CD4-positive, alpha-beta T cell treated with Interleukin-21 for 1 hour (primary cell): Measurements from ENCODE around the gene PCSK5.
"Not testable (repeated sequence)": the region's sequence is repeated elsewhere in the genome, so short reads cannot be mapped to it uniquely, and the experiment has no call there.

Source experiments
- DNase-seq: peaks from one replicate; pipeline ENCODE4 v3.0.0-alpha.2; 2020

The PCSK5 gene

DNA sequence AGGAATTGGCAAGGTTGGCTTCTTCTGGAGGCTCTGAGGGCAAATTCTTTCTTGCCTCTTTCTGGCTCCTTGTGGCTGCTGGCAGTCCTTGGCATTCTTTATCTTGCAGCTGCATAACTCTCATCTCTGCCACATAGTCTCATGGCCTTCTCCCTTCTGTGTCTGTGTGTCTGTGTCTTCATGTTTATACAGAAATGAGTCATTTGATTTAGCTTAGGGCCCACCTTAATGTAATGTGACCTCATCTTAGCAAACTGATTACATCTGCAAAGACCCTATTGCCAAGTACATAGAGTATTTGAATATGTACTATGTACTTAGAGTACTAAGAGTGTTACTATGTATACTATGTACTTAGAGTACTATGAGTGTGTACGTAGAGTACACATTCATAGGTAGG is 381.3 kb downstream of the PCSK5 start:
- no peak for DNase-seq

DNA sequence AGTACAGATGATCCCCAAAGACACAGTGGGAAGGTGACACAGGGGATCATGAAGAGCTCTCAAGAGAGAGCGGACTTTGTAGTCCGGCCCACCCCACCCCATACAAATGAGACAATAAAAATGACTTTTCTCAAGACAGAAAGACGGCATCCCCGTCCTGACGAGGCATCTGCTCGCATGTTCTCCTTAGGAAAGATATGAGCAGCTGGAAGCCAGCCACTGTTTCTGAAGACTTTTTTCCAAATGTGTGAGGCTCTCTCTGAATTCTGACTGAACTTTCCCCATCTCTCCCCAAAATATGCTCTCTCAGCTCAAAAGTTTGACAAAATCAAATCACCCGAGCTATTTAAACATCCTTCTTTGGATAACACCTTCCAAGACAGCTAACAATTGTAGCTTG is 398.6 kb downstream of the PCSK5 start:
- DNase-seq: no peak

DNA sequence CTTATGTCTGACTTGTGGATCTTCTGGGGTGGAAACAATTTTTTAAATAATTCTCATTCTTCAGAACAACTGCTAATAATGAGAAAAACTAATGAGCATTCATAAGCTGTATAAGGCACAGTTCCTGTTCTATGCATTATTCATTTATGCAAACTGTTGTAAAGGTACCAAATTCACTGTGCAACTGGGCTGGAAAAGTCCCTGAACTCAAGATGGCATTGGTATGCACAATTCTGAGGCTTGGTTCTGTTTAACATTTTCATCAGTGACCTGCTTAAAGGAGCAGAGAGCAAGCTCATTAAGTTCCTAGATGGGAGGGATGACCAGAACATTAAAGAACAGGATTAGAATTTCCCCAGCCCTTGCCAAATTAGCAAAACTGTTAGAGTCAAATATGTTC is 399.2 kb downstream of the PCSK5 start:
- no peak for DNase-seq

DNA sequence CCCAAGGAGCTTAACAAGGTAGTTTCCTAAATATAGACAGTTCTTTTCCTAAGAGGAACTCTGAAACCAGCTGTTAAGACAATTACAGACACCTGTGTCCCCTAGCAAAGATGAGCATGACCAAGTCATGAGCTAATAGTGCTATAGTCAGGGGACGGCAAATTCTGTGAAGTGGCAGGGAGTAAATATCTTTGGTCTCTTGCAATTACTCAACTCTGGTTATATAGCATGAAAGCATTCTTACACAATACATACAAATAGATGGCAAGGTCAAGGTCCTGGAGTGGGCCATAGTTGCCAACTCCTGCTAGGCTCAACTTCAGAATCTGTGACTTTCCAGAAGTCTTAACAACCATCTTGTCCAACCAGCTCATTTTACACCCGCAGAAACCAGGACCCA is 400.1 kb downstream of the PCSK5 start:
- no peak for DNase-seq

DNA sequence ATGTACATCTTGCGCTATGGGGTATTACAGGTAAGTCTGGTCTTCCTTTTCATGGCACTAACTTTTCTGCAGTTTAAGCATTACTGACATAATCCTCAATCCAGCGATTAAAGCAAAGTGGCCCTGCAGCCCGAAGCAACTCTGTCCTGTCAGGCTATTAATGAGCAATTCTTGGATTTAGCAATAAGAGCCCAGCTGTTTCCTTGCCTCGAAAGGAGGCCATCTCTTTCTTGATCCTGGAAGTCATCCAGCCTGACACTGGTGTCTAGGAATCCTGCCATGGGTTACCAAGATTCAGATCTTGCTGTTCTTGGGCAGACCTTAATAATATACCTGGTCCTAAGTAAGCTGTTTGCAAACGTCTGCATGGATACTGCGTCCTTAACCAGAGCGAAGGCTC is 401.8 kb downstream of the PCSK5 start:
- DNase-seq: no peak

DNA sequence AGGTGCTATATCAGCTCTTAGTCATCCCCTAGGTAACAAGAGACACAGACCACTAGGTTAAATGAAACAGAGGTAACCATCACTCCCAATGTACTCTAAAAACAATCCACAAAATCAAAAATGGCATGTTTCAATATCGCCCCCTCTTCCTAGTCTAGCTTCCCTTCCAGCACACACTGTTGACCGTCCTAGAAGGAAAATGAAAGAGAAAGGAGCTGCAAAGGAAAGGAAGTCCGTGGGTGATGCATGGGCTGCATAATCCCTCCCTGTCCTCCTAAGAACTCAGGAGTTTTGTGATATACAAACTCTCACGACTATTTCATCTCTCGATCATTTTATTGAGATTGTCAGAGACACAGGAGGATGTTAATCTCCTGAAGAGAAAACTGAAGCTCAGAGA is 402.2 kb downstream of the PCSK5 start:
- DNase-seq: no peak

DNA sequence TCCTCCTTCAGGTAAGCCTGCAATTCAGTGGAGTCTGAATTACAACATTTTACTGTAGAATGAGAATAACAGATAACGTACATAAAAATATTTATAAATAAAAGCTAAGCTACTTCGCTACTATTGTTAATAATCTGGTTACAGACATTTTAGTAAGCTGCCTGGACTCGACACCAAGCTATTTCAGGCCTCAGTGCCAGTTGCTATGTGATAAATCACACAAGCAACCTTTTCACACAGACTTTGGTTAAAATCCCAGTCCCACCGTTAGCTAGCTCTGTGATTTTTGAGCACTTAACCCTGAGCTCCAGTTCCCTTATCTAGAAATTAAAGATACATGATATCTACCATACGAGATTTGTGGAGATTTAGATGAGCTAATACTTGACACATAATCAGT is 403.8 kb downstream of the PCSK5 start:
- DNase-seq: no peak

DNA sequence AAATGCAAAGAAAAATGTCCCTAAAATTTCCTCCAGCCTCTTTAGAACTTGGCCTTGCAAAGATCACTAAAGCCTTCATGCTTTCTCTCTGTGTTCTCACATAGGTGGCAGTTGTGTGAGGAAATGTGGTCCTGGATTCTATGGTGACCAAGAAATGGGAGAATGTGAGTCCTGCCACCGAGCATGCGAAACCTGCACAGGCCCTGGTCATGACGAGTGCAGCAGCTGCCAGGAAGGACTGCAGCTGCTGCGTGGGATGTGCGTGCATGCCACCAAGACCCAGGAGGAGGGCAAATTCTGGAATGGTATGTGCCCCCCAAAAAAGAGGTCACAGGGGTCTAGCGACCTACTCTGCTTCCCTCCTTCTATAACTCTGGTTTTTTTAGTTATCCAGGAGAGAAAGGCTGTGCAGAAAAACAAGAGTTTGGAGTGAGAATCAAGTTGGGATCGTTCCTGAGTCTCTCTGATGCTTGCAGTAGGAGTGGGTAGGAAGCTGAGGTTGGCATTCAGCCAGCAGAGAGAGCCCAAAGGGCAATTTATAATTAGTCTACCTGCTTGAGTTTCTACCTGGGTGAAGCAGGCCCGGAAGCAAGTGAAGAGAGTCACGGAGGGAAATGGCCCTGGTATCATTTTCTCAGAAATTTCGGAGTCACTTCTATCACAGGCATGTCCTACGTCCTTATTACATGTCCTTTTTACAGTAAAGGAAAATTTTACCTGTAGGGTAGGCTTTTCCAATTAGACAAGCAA is 406.3 kb downstream of the PCSK5 start:
- no peak for DNase-seq

DNA sequence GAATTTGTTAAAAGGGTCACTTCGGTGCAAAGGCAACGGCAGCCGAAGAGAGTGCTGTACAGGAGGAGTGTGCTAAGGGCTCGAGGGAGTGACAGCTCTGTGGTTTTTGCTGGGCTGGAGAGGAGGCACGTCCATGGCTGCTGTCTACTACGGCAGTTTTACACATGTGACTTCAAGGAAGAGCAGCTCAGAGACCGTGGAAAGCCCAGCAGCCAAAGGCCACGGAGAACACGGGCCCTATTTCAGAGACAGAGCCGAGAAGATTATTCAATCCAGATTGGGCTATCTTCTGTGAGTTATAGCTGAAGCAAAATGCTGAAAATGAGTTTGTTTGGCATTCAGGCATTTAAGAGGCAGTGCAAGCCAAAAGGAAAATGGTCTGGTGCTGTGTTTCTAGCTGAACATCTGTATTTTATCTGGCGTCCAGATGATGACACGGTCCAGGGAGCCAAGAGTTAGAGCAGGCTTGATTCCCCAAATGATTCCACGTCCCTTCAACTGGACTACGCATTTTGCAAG is 407.3 kb downstream of the PCSK5 start:
- no peak for DNase-seq

DNA sequence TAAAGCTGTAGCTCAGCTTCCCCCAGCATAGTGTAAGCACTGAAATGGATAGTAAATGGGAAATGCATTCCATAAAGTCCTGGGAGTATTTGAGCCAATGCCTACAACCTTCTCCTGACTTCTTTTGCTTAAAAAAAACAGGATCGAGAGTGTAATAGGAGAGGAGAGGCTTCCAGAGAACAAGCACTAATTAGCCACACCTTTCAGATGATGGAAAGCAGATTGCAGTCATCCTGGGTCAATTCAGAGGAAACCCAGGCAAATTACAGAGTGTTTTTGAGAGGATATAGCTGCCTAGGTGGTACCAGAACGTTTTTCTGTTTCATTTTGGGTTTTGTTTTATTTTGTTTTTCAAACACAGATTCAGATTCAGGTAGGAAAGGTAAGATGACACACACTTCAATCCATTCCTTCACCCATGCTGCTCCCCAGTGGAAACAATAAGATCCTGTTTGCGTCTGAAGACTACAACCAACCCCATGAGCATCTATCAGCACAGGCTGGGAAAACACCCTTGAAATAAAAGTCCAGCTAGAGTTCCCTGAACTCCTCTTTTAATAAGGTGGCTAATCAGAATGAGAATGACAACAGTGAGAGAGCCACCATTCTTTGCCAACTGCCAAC is 408.2 kb downstream of the PCSK5 start:
- DNase-seq: no peak

DNA sequence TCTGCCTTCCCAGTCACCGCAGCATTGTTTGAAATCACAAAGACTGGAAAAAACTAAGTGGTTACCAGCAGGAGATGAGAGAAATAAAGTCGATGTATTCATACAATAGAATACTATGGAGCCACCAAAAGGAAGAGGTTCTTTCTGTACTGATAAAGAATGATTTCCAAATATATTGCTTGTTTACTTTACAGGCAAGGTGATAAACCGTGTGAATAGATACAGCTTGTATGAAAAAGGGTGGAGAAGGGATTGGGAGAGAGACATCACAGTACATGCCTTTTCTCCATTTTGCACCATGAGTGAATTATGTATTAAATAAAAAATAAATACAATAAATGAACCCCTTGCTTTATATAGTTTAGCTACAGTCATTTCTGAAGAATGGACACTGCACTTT is 412.1 kb downstream of the PCSK5 start:
- DNase-seq: no peak

DNA sequence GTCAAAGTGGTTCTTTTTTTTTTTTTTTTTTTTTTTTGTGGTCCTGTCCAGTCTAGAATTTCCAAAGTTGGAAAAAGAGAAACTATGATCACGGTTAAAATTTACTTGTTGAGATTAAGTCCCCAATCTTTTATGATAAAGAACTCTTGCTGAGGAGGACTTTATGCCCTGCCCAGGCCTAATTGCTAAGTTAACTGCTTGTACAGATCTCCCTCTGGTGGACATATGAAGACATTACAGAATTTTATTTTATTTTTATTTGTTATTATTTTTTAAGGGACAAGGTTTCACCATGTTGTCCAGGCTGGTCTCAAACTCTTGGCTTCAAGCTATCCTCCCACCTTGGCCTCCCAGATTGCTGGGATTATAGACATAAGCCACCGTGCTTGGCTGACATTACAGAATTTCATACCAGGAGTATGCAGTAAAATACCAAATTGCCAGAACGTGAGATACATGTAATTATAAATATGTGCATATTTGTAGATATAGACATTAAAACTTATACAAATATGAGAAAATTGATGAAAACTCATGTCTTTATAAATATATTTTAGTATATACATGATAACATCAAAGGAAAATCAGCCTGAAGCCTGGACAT is 412.6 kb downstream of the PCSK5 start:
- DNase-seq: peak; percentile 38

DNA sequence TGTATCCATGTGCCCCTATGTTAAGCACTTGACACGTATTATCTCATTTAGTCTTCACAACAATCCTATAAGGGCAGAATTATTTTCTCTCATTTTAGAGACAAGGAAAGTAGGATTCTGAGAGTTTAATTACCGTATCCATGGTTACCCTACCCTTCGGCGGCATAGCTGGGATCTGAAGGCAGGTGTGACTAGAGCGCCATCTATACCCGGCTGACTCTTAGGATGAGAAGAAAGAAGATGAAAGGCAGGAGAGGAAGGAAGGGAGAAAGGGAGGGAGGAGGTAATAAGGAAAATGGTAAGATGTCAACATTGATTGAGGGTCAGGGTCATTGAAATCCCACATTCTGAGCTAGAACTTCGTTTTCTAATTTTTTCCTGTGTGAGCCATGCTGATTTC is 416.6 kb downstream of the PCSK5 start:
- not testable (repeated sequence) for DNase-seq

DNA sequence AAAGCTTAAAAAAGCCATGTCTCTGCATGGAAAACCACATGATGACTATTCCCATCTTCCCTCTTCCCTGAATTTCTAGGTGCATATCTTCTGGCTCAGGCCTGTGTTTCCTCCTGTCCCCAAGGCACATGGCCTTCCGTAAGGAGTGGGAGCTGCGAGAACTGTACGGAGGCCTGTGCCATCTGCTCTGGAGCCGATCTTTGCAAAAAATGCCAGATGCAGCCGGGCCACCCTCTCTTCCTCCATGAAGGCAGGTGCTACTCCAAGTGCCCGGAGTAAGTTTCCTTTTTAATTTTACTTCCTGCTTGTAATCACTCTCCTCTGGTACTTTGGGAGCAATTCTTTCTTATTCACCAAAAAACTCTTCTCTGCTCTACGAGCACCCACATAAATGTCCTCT is 420.1 kb downstream of the PCSK5 start:
- no peak for DNase-seq

DNA sequence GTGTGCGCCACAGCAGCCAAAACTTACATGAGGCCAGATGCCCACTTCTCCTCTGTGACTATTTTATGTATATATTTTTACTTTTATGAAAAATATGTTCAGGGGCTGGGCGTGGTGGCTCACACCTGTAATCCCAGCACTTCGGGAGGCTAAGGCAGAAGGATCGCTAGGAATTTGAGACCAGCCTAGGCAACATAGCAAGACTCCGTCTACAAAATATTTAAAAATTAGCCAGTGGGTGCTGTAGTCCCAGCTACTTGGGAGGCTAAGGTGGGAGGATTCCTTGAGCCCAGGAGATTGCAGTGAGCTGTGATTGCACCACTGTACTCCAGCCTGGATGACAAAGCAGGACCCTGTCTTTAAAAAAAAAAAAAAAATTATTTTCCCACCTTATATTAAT is 420.5 kb downstream of the PCSK5 start:
- no peak for DNase-seq

DNA sequence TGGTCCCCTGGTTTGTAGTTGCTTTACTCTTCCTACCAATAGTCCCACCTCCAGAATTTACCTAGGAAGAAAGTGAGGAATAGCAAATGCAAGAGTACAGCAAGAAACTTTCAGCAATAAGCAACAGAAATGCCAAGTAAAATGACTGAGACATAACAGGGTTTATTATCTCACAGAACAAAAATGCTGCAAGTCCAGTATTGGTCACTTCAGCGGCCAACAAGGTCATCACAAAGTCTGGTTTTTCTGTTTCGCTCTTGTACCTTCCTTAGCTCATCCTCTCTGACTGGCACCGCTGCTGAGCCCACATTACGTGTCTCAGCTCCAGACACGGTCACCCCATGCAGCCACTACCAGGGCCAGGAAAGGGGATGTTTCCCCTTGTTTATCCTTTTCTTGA is 421.1 kb downstream of the PCSK5 start:
- no peak for DNase-seq

DNA sequence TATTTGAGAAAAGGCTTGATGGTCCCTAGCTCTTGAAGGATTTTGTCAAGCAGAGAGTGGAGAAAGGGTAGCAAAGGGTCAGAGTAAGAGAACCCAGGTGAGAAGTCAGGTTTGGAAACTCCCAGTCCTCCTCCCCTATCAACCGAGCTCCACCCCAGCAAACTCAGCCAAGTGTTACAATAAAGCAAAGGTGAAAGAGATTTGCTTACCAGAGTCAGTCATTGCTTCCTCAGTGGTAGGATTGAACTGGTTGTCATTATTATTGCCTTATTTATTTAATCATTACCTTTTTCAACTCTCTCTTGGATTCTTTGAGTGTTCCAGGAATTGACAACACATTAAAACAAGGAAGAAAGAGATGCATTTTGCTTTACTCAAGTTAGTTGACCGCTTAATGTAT is 423.3 kb downstream of the PCSK5 start:
- no peak for DNase-seq

DNA sequence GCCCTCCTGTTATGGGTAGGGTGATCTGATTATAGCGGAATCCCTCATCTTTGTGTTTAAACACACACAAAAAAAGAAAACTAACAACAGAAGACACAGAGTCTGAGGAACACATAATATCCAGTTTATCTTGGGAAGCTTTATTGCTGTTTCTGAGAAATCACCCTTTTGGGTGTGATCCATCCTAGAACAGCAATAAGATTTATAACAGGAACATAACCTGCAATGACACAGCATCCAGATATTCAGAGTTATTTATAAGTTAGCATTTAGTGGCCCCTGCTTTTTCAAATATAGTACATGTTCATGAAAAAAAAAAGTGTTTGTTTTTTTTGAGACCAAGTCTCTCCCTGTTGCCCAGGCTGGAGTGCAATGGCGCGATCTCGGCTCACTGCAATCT is 423.8 kb downstream of the PCSK5 start:
- DNase-seq: no peak

DNA sequence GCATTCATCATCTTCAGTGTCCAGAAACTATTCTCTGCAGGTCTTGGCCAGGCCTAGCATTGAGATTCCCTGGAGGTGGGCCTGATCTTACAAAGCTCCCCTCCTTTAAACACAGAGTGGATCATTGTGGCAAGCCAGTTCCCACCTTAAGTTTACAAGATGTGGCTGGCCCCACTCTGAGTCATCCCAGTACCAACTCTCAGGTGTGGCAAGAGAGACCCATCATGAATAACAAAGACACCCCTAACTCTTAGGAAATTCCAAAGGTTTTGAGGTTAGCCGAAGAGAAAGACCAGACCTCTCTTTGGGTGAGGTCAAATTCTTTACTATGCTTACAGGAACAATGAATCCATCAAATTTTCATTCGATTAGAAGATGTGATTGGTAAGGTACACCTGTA is 425.6 kb downstream of the PCSK5 start:
- DNase-seq: no peak

DNA sequence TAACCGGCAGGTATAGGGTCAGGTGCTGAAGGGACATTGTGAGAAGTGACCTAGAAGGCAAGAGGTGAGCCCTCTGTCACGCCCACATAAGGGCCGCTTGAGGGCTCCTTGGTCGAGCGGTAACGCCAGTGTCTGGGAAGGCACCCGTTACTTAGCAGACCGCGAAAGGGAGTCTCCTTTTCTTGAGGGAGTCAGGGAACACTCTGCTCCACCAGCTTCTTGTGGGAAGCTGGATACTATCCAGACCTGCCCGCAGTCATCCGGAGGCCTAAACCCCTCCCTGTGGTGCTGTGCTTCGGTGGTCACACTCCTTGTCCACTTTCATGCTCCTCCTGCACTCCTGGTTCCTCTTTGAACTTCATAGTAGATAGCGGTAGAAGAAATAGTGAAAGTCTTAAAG is 429.0 kb downstream of the PCSK5 start:
- DNase-seq: not testable (repeated sequence)

DNA sequence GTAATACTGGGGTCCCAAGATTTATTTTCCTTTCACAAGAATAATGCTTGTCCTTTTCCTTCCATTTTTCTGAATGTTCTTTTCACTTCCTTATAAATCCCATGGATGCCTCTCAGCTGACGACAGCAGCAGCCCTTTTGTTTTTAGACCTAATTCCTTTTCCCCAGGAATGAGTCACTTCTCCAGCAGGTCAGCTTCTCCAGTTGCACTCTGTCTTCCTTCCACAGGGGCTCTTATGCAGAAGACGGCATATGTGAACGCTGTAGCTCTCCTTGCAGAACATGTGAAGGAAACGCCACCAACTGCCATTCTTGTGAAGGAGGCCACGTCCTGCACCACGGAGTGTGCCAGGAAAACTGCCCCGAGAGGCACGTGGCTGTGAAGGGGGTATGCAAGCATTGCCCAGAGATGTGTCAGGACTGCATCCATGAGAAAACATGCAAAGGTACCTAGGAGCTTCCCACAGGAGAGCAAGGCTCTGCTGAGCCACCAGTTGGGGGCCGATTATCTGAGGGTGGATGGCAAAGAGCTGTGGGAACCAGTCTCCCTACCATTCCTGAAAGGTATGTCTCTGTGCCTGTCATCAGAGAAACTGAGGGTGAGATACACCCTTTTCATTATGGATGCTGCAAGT is 430.8 kb downstream of the PCSK5 start:
- DNase-seq: no peak

DNA sequence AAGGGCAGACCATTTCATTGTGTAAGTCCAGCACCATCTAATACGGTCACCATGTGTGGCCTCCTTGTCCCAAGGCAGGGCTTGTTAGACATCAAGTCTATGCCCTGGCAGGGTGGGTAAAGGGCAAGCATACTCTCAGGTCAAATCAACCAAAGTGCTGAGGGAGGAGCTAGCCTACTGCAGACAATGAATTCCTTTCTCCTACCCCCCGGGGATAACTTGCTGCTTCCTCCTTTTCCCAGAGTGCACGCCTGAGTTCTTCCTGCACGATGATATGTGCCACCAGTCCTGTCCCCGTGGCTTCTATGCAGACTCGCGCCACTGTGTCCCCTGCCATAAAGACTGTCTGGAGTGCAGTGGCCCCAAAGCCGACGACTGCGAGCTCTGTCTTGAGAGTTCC is 432.3 kb downstream of the PCSK5 start:
- no peak for DNase-seq

DNA sequence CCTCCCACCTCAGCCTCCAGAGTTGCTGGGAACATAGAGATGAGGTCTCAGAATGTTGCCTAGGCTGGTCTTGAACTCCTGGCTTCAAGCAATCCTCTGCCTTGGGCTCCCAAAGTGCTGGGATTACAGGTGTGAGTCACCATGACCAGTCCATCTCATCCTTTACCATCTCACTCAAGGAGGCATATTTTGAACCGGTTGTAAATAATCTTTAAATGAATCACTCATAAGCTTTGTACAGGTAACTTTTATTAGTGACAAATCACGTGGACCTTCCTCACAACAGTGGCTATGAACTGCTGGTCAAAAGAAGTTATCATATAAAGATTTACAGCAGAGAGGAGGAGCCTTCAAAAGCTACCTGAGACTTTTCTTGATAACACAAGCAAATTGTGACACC is 433.0 kb downstream of the PCSK5 start:
- no peak for DNase-seq

DNA sequence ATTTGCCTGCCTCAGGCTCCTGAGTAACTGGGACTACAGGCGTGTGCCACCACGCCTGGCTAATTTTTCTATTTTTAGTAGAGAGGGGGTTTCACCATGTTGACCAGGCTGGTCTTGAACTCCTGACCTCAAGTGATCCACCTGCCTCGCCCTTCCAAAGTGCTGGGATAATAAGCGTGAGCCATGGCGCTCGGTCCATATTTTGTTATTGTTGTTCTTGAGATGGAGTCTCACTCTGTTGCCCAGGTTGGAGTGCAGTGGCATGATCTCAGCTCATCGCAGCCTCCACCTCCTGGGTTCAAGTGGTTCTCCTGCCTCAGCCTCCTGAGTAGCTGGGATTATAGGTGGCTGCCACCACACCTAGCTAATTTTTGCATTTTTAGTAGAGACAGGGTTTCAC is 433.6 kb downstream of the PCSK5 start:
- DNase-seq: not testable (repeated sequence)
